Raji (cell line): Measurements from ENCODE around the gene C6orf15.

Experiments used
- POLR2A ChIP-seq: IDR thresholded peaks from 2 replicates; pipeline ENCODE4 v1.6.1; 2011; ENCODE audit warnings: low read depth, low read length, control low read depth; ENCODE audit not compliant: insufficient read depth

Gene C6orf15

GRCh38 chr6:31142361-31142761 lies 30.0 kb upstream of the C6orf15 start:
- no peak for TF ChIP-seq POLR2A

- TF ChIP-seq POLR2A: no peak
Observed at GRCh38 chr6:31140643-31141042, 28.3 kb upstream of the C6orf15 start.

- TF ChIP-seq POLR2A: no peak
Observed at GRCh38 chr6:31139599-31139998, 27.2 kb upstream of the C6orf15 start.

GRCh38 chr6:31138982-31139381 lies 26.6 kb upstream of the C6orf15 start, which contains the start of gene PSORS1C2:
TSS of gene PSORS1C2 (minus strand) at chr6:31139066. CDS start at chr6:31139026, 40 bp downstream.
- no peak for TF ChIP-seq POLR2A

GRCh38 chr6:31135710-31136109 lies 23.3 kb upstream of the C6orf15 start:
- no peak for TF ChIP-seq POLR2A

GRCh38 chr6:31132806-31133205 lies 20.4 kb upstream of the C6orf15 start:
- no peak for TF ChIP-seq POLR2A

- TF ChIP-seq POLR2A: no peak
Observed at GRCh38 chr6:31131595-31131994, 19.2 kb upstream of the C6orf15 start.

GRCh38 chr6:31130751-31131150 lies 18.4 kb upstream of the C6orf15 start:
- TF ChIP-seq POLR2A: no peak

- no peak for TF ChIP-seq POLR2A
Observed at GRCh38 chr6:31129130-31129529, 16.8 kb upstream of the C6orf15 start.

- TF ChIP-seq POLR2A: no peak
Observed at GRCh38 chr6:31128093-31128676, 15.8 kb upstream of the C6orf15 start.

- TF ChIP-seq POLR2A: no peak
Observed at GRCh38 chr6:31126396-31127175, 14.2 kb upstream of the C6orf15 start.

GRCh38 chr6:31125586-31126363 lies 13.4 kb upstream of the C6orf15 start:
- TF ChIP-seq POLR2A: no peak

- no peak for TF ChIP-seq POLR2A
Observed at GRCh38 chr6:31125162-31125561, 12.8 kb upstream of the C6orf15 start.

- no peak for TF ChIP-seq POLR2A
Observed at GRCh38 chr6:31122791-31123706, 10.7 kb upstream of the C6orf15 start.

GRCh38 chr6:31121131-31121790 lies 8.9 kb upstream of the C6orf15 start:
- TF ChIP-seq POLR2A: no peak
